Thoracic aorta (tissue), 2 donors: ENCODE measurements around the gene U2AF1L4. TPM values are rescaled to one million over a fixed set of nuclear protein-coding genes. Genes with fewer than 3 reads are reported as not detected.

Experiments
- ATAC-seq: fragments of 150-250 bp; one replicate; pipeline ENCODE4 v1.8.0; 2017; ENCODE audit warnings: low read depth; ENCODE audit not compliant: insufficient number of reproducible peaks, low FRiP score
- DNase-seq: peaks from one replicate; pipeline ENCODE4 v3.0.0-alpha.2; 2020; ENCODE audit warnings: low spot score
- H3K27ac ChIP-seq, 2 donors: fragments of 200-600 bp; sonication (generic); 1 replicate in 1 of 2; 2 replicates in 1 of 2; pipeline ENCODE4 v1.5.1; 2016; ENCODE audit warnings: mild to moderate bottlenecking in 2 of 2, moderate library complexity in 2 of 2
- H3K27me3 ChIP-seq: fragments of 200-600 bp; sonication (generic); replicated peaks from 2 replicates; pipeline ENCODE4 v1.6.0; 2016; ENCODE audit warnings: mild to moderate bottlenecking; ENCODE audit not compliant: insufficient read depth
- H3K36me3 ChIP-seq: fragments of 200-600 bp; sonication (generic); one replicate; pipeline ENCODE4 v1.5.1; 2016
- H3K4me1 ChIP-seq, 2 donors: fragments of 200-600 bp; sonication (generic); 1 replicate in 1 of 2; 2 replicates in 1 of 2; pipeline versions ENCODE4 v1.5.1 to v1.6.0; 2016; ENCODE audit warnings: low read depth in 2 of 2, mild to moderate bottlenecking in 1 of 2; ENCODE audit not compliant: control insufficient read depth in 1 of 2
- H3K4me3 ChIP-seq: fragments of 200-600 bp; sonication (generic); 2 replicates; pipeline ENCODE4 v1.5.1; 2016; ENCODE audit warnings: mild to moderate bottlenecking
- H3K9me3 ChIP-seq: fragments of 200-600 bp; sonication (generic); 2 replicates; pipeline ENCODE4 v1.5.1; 2016
- total RNA-seq, 2 donors: library from RNA; depleted of rRNA; stranded (reverse); fragments of >200 nt; gene quantifications; one replicate each; pipeline versions ENCODE4 v1.1.0 to v1.2.3, GENCODE V29; 2016
- TF ChIP-seq, protein P1 (sequence below): fragments of 200-600 bp; sonication (generic); IDR thresholded peaks from one replicate; pipeline ENCODE4 v1.5.1; 2019; ENCODE audit warnings: antibody characterized with exemption

U2AF1L4 gene
- total RNA-seq, 2 donors from 2014 or later: 34.4 to 42.6 TPM

DNA sequence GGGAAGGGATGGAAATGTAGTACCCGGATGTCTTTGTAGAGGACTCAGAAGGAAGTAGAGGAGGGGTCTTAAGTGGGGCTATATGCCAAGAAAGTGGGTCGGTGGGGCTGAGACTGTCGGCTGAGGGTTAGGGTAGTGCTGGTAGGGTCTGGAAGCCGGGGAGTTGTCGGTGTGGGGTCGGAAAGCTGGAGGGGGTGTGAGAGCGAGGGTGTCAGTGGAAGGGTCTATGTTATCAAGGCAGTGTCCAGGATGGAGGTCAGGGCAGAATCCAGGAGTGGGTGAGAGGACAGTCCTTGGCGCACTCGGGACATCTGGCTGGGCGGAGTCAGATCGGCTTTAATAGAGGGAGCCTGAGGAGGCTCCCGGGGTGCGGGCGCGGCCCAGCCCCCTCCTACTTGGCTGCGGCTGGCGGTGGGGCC, 9.9 kb upstream of the U2AF1L4 start:
- no peaks in the 10 kb centered on the region for H3K27me3 ChIP-seq
- peaks cover 11 to 51% of the 10 kb centered on the region in 2 donors for H3K4me1 ChIP-seq
- H3K27ac ChIP-seq: peak overlapping the region; percentile 98 to 99
- no peaks in the 10 kb centered on the region for H3K9me3 ChIP-seq
- DNase-seq (no peak), ATAC-seq (no peak)
- peaks cover 19% of the 10 kb centered on the region for H3K36me3 ChIP-seq
- H3K4me3 ChIP-seq: peak overlapping the region; percentile 77
- TF ChIP-seq, protein P1, sequence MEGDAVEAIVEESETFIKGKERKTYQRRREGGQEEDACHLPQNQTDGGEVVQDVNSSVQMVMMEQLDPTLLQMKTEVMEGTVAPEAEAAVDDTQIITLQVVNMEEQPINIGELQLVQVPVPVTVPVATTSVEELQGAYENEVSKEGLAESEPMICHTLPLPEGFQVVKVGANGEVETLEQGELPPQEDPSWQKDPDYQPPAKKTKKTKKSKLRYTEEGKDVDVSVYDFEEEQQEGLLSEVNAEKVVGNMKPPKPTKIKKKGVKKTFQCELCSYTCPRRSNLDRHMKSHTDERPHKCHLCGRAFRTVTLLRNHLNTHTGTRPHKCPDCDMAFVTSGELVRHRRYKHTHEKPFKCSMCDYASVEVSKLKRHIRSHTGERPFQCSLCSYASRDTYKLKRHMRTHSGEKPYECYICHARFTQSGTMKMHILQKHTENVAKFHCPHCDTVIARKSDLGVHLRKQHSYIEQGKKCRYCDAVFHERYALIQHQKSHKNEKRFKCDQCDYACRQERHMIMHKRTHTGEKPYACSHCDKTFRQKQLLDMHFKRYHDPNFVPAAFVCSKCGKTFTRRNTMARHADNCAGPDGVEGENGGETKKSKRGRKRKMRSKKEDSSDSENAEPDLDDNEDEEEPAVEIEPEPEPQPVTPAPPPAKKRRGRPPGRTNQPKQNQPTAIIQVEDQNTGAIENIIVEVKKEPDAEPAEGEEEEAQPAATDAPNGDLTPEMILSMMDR: no peak

DNA sequence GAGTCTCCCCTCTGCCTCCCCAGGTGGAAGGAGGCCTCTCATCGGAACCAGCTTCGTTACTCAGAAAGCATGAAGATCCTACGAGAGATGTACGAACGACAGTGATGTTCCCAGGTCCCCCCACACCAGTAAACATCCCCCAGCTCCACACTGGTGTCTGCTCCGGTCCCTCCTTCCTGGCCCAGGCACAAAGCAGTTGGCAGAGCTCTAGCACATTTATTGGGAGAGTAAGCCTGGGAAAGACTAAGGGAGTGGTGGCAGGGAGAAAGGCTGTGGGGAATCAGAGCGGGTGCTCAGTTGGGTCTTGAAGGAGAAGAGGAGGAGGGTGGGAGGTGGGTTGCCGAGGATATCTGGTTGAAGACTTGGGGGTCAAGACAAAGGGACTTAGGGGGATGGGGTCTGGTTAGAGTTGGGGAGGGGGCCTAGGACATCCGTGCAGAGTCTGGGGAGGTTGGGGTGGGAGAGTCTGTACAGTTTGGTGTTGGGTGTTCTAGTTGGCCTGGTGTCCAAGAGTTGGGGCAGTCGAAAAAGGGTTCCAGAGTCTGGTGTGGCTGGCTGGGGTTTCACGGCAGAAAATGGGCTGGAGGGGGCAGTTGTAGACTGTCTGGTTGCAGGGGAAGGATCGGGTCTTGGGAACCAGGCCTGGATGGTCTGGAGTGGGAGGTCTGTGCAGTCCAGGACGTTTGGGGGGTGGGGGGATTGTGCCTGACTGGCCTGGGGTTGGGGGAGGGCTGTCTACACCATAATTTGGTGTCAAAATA, 9.3 kb upstream of the U2AF1L4 start:
- DNase-seq (no peak), ATAC-seq (no peak)
- H3K36me3 ChIP-seq: peaks cover 19% of the 10 kb centered on the region
- H3K4me3 ChIP-seq: peak overlapping the region; percentile 77
- TF ChIP-seq, protein P1: no peak
- H3K27me3 ChIP-seq: no peaks in the 10 kb centered on the region
- no peaks in the 10 kb centered on the region for H3K9me3 ChIP-seq
- H3K27ac ChIP-seq: peak overlapping the region; percentile 98 to 99
- peaks cover 15 to 53% of the 10 kb centered on the region in 2 donors for H3K4me1 ChIP-seq

DNA sequence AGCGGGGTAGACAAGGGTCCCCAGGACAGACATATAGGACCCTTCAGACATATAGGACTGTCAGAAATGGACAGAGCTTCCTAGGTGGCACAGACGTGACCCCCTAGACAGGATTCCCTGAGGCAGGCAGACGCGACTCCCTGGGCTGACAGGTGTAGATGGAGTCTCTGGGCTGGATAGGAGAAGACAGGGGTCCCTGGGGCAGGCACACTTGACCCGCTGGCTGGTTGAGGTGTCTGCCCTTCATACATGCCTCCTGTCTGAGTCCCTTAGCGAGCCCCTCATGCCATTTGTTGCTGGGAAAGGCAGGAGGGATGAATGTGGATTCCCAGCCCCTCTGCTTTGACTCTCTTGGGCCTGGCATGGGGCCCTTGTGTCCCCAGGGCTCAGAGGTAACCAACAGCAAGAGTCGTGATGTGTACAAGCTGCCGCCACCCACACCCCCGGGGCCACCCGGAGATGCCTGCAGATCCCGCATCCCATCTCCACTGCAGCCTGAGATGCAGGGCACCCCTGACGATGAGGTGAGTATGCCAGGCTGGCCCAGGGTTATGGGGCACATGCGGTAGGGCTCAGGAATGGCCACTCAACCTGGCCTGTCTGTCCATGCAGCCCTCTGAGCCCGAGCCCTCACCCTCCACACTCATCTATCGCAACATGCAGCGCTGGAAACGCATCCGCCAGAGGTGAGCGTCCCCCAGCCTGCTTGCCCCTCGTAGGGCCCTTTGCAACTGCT, 8.6 kb upstream of the U2AF1L4 start:
- ATAC-seq (no peak), DNase-seq (no peak)
- Histone ChIP-seq H3K27ac (peak overlapping the region in 1 of 2 donors; percentile 98), H3K27me3 (no peaks in the 10 kb centered on the region), H3K4me1 (peaks cover 19 to 53% of the 10 kb centered on the region in 2 donors), H3K4me3 (no peak overlapping the region), H3K9me3 (no peaks in the 10 kb centered on the region), H3K36me3 (peaks cover 19% of the 10 kb centered on the region)
- TF ChIP-seq, protein P1: no peak

DNA sequence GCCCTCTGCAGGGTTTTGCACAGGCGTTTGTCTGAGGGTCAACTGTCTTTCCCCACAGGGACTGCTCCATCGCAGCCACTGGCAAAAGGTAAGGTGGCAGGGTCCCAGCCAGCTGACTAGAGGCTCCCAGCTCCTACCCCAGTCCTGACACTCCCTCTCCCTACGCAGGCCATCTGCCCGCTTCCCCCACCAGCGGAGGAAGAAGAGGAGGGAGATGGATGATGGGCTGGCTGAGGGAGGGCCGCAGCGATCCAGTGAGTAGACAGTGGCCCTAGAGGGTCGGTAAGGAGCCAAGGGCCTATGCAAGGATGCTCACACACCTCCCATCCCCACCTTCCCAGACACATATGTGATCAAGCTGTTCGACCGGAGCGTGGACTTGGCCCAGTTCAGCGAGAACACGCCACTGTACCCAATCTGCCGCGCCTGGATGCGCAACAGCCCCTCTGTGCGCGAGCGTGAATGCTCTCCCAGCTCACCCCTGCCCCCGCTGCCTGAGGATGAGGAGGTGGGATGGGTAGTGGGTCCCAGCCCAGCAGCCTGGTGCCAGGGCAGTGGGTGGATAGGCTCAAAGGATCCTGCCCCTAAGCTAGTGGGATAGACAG, 7.6 kb upstream of the U2AF1L4 start:
- DNase-seq: no peak
- TF ChIP-seq, protein P1: no peak
- no peak overlapping the region for H3K27ac ChIP-seq

More for the DNA sequence above, 7.6 kb upstream of the U2AF1L4 start:
- H3K27me3 ChIP-seq: no peaks in the 10 kb centered on the region
- H3K4me1 ChIP-seq: peaks cover 17 to 51% of the 10 kb centered on the region in 2 donors
- peaks cover 19% of the 10 kb centered on the region for H3K36me3 ChIP-seq
- no peak overlapping the region for H3K4me3 ChIP-seq
- H3K9me3 ChIP-seq: no peaks in the 10 kb centered on the region
- no peak for ATAC-seq
